H9 (cell line): ENCODE data around the gene DNAJC1. TPM values are rescaled to one million over a fixed set of nuclear protein-coding genes. Genes with fewer than 3 reads are reported as not detected.

Experiments
- DNase-seq: peaks from one replicate; pipeline ENCODE4 v3.0.0-alpha.2; 2017
- H2AFZ ChIP-seq: one replicate; pipeline ENCODE4 v1.6.1; 2013; ENCODE audit warnings: mild to moderate bottlenecking, low read length, control low read depth, moderate library complexity
- H2AK5ac ChIP-seq: 2 replicates; pipeline ENCODE4 v1.6.1; 2013; ENCODE audit warnings: low read length, control low read depth, mixed read lengths; ENCODE audit not compliant: insufficient read length
- H2BK120ac ChIP-seq: one replicate; pipeline ENCODE4 v1.6.1; 2013; ENCODE audit warnings: low read depth, mild to moderate bottlenecking, low read length, control low read depth, inconsistent platforms; ENCODE audit not compliant: poor library complexity, severe bottlenecking
- H2BK12ac ChIP-seq: 2 replicates; pipeline ENCODE4 v1.6.1; 2013; ENCODE audit warnings: low read length, control low read depth, mixed read lengths, low read depth; ENCODE audit not compliant: insufficient read length
- H2BK15ac ChIP-seq: 2 replicates; pipeline ENCODE4 v1.6.1; 2013; ENCODE audit warnings: low read depth, low read length, control low read depth
- H2BK20ac ChIP-seq: one replicate; pipeline ENCODE4 v1.6.1; 2013; ENCODE audit warnings: low read depth, mild to moderate bottlenecking, low read length, control low read depth, inconsistent platforms; ENCODE audit not compliant: poor library complexity, severe bottlenecking
- H2BK5ac ChIP-seq: 2 replicates; pipeline ENCODE4 v1.6.1; 2013; ENCODE audit warnings: low read length, control low read depth, mixed read lengths; ENCODE audit not compliant: insufficient read length
- H3K14ac ChIP-seq: 2 replicates; pipeline ENCODE4 v1.6.1; 2013; ENCODE audit warnings: low read length, control low read depth; ENCODE audit not compliant: insufficient read depth
- H3K18ac ChIP-seq: 2 replicates; pipeline ENCODE4 v1.6.1; 2013; ENCODE audit warnings: low read depth, mild to moderate bottlenecking, mixed read lengths, low read length, control low read depth; ENCODE audit not compliant: insufficient read length
- H3K23ac ChIP-seq: 2 replicates; pipeline ENCODE4 v1.6.1; 2013; ENCODE audit warnings: low read length, control low read depth, mixed read lengths, low read depth; ENCODE audit not compliant: insufficient read length
- H3K23me2 ChIP-seq: 2 replicates; pipeline ENCODE4 v1.6.1; 2013; ENCODE audit warnings: low read depth, mild to moderate bottlenecking, mixed read lengths, low read length, control low read depth; ENCODE audit not compliant: insufficient read length, poor library complexity, severe bottlenecking
- H3K27ac ChIP-seq: 2 replicates; pipeline ENCODE4 v1.5.1; 2013; ENCODE audit warnings: low read length, control low read depth, mixed read lengths, low read depth; ENCODE audit not compliant: insufficient read length
- H3K27me3 ChIP-seq: 2 replicates; pipeline ENCODE4 v1.6.1; 2013; ENCODE audit warnings: low read length, control low read depth, inconsistent platforms; ENCODE audit not compliant: insufficient read depth
- H3K4ac ChIP-seq: 2 replicates; pipeline ENCODE4 v1.6.1; 2013; ENCODE audit warnings: low read depth, mild to moderate bottlenecking, control low read depth, inconsistent platforms, low read length, moderate library complexity
- H3K4me1 ChIP-seq: 2 replicates; pipeline ENCODE4 v1.6.1; 2013; ENCODE audit warnings: low read length, control low read depth, inconsistent platforms; ENCODE audit not compliant: insufficient read depth
- H3K4me2 ChIP-seq: 2 replicates; pipeline ENCODE4 v1.6.1; 2013; ENCODE audit warnings: low read length, control low read depth, mixed read lengths; ENCODE audit not compliant: insufficient read length, insufficient read depth
- H3K56ac ChIP-seq: 2 replicates; pipeline ENCODE4 v1.6.1; 2013; ENCODE audit warnings: low read depth, mild to moderate bottlenecking, mixed read lengths, low read length, control low read depth; ENCODE audit not compliant: insufficient read length
- H3K79me1 ChIP-seq: 2 replicates; pipeline ENCODE4 v1.6.1; 2013; ENCODE audit warnings: low read depth, mild to moderate bottlenecking, moderate library complexity, low read length, control low read depth, inconsistent platforms; ENCODE audit not compliant: insufficient read depth, poor library complexity, severe bottlenecking
- H3K79me2 ChIP-seq: 2 replicates; pipeline ENCODE4 v1.6.1; 2013; ENCODE audit warnings: low read length, control low read depth, inconsistent platforms; ENCODE audit not compliant: insufficient read depth
- H3K9ac ChIP-seq: 2 replicates; pipeline ENCODE4 v1.6.1; 2013; ENCODE audit warnings: low read length, control low read depth, mixed read lengths; ENCODE audit not compliant: insufficient read length; ENCODE audit errors: extremely low read depth
- H3K9me3 ChIP-seq: one replicate; pipeline ENCODE4 v1.6.1; 2013; ENCODE audit warnings: low read depth, low read length, inconsistent platforms; ENCODE audit not compliant: control insufficient read depth
- H3T11ph ChIP-seq: one replicate; pipeline ENCODE4 v1.6.1; 2013; ENCODE audit warnings: mild to moderate bottlenecking, low read length, control low read depth, inconsistent platforms
- H4K20me1 ChIP-seq: one replicate; pipeline ENCODE4 v1.6.1; 2013; ENCODE audit not compliant: control insufficient read depth, insufficient read length, insufficient read depth
- H4K5ac ChIP-seq: 2 replicates; pipeline ENCODE4 v1.6.1; 2013; ENCODE audit warnings: low read depth, mild to moderate bottlenecking, mixed read lengths, low read length, control low read depth; ENCODE audit not compliant: insufficient read length
- H4K8ac ChIP-seq: replicated peaks from 2 replicates; pipeline ENCODE4 v1.6.1; 2013; ENCODE audit warnings: low read length, control low read depth, mixed read lengths, low read depth; ENCODE audit not compliant: insufficient read length
- H4K91ac ChIP-seq: 2 replicates; pipeline ENCODE4 v1.6.1; 2013; ENCODE audit warnings: low read depth, mild to moderate bottlenecking, moderate library complexity, mixed read lengths, low read length, control low read depth; ENCODE audit not compliant: insufficient read length
- H3K27ac Mint-ChIP-seq, 3 experiments: 2 replicates in 2 of 3; 3 replicates in 1 of 3; pipeline ENCODE4 v1.8.0; 2020 to 2021; ENCODE audit warnings: mixed read lengths in 3 of 3, mild to moderate bottlenecking in 1 of 3, moderate library complexity in 1 of 3
- H3K27me3 Mint-ChIP-seq: 2 replicates; pipeline ENCODE4 v1.8.0; 2021; ENCODE audit warnings: low read depth, mild to moderate bottlenecking, moderate library complexity, mixed read lengths
- H3K36me3 Mint-ChIP-seq, 3 experiments: 2 replicates in 2 of 3; 3 replicates in 1 of 3; pipeline ENCODE4 v1.8.0; 2020 to 2021; ENCODE audit warnings: low read depth in 3 of 3, mixed read lengths in 3 of 3; ENCODE audit not compliant: insufficient read depth in 1 of 3
- H3K4me1 Mint-ChIP-seq, 2 experiments: 2 replicates each; pipeline ENCODE4 v1.8.0; 2020; ENCODE audit warnings: mixed read lengths in 2 of 2
- H3K4me3 Mint-ChIP-seq, 2 experiments: 2 replicates in 1 of 2; 3 replicates in 1 of 2; pipeline ENCODE4 v1.8.0; 2020 to 2021; ENCODE audit warnings: mild to moderate bottlenecking in 2 of 2, mixed read lengths in 2 of 2, moderate library complexity in 1 of 2
- H3K9me3 Mint-ChIP-seq, 2 experiments: 2 replicates in 1 of 2; 3 replicates in 1 of 2; pipeline ENCODE4 v1.8.0; 2020; ENCODE audit warnings: mild to moderate bottlenecking in 2 of 2, mixed read lengths in 2 of 2, moderate library complexity in 1 of 2
- WGBS: extraction: QIAGEN DNeasy Blood & Tissue Kit; methylation state at CpG from one replicate; pipeline ENCODE4 v1.1.7; 2013; ENCODE audit warnings: missing lambda C conversion rate, low lambda C conversion rate, mixed read lengths; ENCODE audit not compliant: insufficient read length; ENCODE audit errors: extremely low coverage; 5-methylcytosine and 5-hydroxymethylcytosine counted together
- total RNA-seq: library from RNA; stranded (reverse); gene quantifications from 2 replicates; pipeline ENCODE4 v1.2.1, GENCODE V29; 2021
- TF ChIP-seq, protein P1 (sequence below): fragments of 200-600 bp; sonication (generic); conservative IDR thresholded peaks from 3 replicates; pipeline ENCODE4 v1.8.0; 2021; ENCODE audit warnings: antibody characterized with exemption, mild to moderate bottlenecking

Gene DNAJC1
- total RNA-seq, 1 experiment from 2014 or later, result 11.2 TPM

DNA sequence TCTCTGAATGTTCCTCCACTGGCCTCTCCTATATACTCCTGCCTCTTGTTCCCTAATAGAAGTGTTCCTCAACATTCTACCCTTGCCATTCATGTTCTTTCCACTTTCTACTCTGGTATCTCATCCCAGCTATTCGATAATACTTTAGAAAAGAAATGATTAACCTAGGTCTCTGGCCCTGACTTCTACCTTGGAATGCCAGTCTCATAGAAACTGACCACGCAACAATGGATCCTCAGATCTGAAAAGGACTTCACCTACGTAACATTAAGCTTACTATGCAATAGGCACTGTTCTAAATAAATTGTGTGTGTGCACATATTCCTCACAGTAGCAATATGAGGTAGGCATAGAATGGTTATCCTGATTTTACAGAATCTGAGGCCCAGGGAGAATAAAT, 234.5 kb downstream of the DNAJC1 start:
- Histone ChIP-seq H3K18ac (no peak overlapping the region), H4K20me1 (no peaks in the 10 kb centered on the region), H3K4me2 (no peak overlapping the region), H4K5ac (no peak overlapping the region), H3K79me1 (no peaks in the 10 kb centered on the region), H3K27me3 (no peaks in the 10 kb centered on the region), H3K27ac (no peak overlapping the region), H2AK5ac (no peak overlapping the region), H3K4me1 (peaks cover 3% of the 10 kb centered on the region; the same call in 1 of the 2 replicates), H3K14ac (no peak overlapping the region), H2BK5ac (no peak overlapping the region), H3K56ac (no peak overlapping the region), H2BK15ac (no peak overlapping the region), H3K23ac (no peak overlapping the region), H2AFZ (no peak overlapping the region), H2BK120ac (no peak overlapping the region), H3K23me2 (no peaks in the 10 kb centered on the region), H3T11ph (no peak overlapping the region), H4K91ac (no peak overlapping the region), H4K8ac (no peak overlapping the region), H3K79me2 (no peaks in the 10 kb centered on the region), H3K9me3 (no peaks in the 10 kb centered on the region), H3K4ac (no peak overlapping the region), H2BK20ac (no peak overlapping the region), H2BK12ac (no peak overlapping the region), H3K9ac (no peak overlapping the region)
- no peak for DNase-seq
- H3K36me3 Mint-ChIP-seq, result peaks cover 0 to 11% (median 2%) of the 10 kb centered on the region in 3 experiments; a peak in 4 of 7 replicates
- H3K9me3 Mint-ChIP-seq, result peaks cover 0 to 2% of the 10 kb centered on the region in 2 experiments; a peak in 1 of 5 replicates
- H3K4me3 Mint-ChIP-seq, result no peak overlapping the region
- H3K27me3 Mint-ChIP-seq, result no peaks in the 10 kb centered on the region
- no peak overlapping the region for H3K27ac Mint-ChIP-seq
- H3K4me1 Mint-ChIP-seq, result peaks cover 2 to 3% of the 10 kb centered on the region in 2 experiments; a peak in 2 of 4 replicates
- TF ChIP-seq, protein P1, sequence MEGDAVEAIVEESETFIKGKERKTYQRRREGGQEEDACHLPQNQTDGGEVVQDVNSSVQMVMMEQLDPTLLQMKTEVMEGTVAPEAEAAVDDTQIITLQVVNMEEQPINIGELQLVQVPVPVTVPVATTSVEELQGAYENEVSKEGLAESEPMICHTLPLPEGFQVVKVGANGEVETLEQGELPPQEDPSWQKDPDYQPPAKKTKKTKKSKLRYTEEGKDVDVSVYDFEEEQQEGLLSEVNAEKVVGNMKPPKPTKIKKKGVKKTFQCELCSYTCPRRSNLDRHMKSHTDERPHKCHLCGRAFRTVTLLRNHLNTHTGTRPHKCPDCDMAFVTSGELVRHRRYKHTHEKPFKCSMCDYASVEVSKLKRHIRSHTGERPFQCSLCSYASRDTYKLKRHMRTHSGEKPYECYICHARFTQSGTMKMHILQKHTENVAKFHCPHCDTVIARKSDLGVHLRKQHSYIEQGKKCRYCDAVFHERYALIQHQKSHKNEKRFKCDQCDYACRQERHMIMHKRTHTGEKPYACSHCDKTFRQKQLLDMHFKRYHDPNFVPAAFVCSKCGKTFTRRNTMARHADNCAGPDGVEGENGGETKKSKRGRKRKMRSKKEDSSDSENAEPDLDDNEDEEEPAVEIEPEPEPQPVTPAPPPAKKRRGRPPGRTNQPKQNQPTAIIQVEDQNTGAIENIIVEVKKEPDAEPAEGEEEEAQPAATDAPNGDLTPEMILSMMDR, result no peak
- WGBS, result no CpG with 5 or more reads among the region's 3 CpGs
